HG03439 (cell line): ENCODE data around the gene PTK7.
"Not testable (repeated sequence)": the region's sequence is repeated elsewhere in the genome, so short reads cannot be mapped to it uniquely, and the experiment has no call there.

ENCODE experiments used
- ATAC-seq: cut with Tn5 transposase; IDR thresholded peaks from one replicate; pipeline ENCODE4 v1.9.1; 2021; ENCODE audit warnings: mild to moderate bottlenecking, moderate library complexity; ENCODE audit not compliant: unreplicated experiment

Gene PTK7

DNA sequence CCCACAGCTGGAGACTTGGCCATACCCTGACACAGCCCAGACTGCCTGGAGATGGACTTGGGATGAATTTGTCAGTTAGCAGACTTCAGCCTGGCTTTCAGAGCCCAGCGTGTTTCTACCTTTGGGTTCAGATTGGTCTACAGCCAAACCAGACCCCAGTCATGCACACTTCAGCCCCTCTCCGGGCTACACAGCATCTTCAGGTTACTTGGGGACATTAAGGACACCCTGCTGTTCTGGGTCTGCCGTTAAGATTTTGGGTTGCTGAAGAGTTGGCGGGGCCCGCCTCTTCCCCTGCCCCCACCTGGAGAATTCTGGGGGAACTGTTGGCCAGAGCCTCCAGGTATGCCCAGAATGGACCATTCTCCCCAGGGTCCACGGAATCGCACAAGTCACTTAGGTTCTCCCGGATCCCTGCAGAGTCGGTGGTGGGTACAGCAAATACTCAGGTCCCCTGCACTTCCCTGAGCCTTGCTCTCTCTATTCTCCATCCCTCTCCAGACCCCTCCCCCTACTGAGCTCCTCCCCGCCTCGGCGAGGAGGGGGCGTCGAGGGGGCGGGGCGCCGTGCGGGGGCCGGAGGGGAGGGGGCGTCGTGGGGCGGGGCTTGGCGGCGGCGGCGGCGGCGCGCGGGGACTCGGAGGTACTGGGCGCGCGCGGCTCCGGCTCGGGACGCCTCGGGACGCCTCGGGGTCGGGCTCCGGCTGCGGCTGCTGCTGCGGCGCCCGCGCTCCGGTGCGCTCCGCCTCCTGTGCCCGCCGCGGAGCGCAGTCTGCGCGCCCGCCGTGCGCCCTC lies at the start of gene PTK7:
TSS of gene PTK7 (plus strand) at position 645 of the 794 bp plus-strand sequence. CDS start 175 bp downstream, outside the sequence.
- no peak for ATAC-seq

DNA sequence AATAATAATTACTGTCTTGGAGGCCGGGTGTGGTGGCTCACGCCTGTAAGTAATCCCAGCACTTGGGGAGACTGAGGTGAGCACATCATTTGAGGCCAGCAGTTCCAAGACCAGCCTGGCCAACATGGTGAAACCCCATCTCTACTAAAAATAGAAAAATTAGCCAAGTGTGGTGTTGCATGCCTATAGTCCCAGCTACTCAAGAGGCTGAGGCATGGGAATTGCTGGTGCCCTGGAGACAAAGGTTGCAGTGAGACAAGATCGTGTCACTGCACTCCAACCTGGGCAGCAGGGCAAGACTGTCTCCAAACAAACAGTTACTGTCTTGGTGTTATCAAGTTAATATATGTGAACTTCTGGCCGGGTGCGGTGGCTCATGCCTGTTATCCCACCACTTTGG lies 49.7 kb upstream of the PTK7 start:
- no peak for ATAC-seq

DNA sequence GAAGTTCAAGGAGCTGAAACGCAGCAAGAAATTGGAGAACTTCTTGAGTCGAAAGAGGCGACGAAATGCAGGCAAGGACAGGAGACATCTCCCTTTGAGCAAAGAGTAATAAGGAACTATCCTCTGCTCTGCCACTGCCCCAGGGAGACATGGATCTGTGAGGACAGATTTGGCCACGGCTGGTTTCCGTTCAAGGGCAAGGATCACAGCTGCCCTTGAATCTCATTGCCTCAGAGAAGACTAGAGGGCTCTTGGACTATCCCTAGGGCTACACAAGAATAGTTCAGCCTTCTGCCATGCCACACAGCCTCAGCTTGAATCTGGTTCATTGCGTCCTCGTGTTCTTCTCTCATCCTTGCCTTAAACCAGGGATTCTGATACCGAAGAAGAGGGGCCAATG lies 47.0 kb upstream of the PTK7 start:
- no peak for ATAC-seq

DNA sequence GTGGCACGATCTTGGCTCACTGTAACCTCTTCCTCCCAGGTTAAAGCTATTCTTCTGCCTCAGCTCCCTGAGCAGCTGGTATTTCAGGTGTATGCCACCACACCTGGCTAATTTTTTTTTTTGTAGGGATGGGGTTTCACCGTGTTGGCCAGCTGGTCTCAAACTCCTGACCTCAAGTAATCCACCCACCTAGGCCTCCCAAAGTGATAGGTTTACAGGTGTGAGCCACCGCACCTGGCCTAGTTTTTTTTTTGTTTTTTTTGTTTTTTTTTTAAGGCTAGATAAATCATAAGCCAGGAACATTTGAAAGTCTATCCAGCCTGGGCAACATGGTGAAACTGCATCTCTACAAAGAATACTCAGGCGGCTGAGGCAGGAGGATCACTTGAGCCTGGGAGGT lies 43.8 kb upstream of the PTK7 start:
- no peak for ATAC-seq

DNA sequence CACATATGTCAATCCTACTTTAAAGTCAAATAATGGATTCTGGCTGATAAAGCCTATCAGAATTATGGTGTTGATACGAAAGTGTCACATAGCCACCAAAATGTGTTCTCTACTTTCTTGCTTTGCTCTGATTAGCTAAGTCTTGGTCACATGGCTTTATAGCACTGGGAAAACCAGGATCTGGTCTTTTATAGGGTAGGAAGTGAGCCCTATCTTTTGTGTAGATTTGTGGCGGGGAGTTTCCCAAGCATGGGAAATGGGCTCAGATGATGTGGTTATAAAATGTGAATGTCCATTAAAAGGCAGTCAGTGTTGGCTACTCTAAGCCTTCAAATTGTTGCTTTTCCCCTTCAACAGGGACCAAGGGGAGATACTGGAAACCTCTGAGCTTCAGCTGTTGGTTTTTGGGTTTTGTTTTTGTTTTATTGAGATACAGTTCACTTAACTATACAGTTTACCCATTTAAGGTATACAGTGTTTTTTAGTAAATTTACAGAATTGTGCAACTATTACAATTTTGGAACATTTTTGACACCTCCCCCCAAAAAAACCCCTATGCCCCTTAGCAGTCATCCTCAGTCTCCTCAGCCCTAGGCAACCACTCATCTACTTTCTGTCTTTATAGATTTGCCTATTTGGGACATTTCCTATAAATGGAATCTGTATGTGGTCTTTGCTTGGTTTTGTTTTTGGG lies 42.5 kb upstream of the PTK7 start:
- ATAC-seq: no peak

DNA sequence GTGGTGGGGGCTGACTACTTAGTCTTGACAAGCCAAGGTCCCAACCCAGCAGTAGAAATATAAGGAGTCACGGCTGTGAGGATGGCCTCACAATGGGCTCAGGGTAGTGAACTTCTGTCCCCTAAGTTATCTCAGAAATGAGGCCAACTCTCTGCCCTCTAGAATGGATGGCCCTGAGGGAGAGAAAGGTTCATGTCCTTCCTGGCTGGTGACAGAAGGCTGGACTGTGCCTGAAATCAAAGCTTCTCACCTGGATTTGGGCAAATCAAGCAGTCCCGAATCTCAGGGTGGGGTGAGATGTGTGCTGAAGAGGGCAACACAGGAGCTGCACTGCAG lies 42.0 kb upstream of the PTK7 start:
- no peak for ATAC-seq

DNA sequence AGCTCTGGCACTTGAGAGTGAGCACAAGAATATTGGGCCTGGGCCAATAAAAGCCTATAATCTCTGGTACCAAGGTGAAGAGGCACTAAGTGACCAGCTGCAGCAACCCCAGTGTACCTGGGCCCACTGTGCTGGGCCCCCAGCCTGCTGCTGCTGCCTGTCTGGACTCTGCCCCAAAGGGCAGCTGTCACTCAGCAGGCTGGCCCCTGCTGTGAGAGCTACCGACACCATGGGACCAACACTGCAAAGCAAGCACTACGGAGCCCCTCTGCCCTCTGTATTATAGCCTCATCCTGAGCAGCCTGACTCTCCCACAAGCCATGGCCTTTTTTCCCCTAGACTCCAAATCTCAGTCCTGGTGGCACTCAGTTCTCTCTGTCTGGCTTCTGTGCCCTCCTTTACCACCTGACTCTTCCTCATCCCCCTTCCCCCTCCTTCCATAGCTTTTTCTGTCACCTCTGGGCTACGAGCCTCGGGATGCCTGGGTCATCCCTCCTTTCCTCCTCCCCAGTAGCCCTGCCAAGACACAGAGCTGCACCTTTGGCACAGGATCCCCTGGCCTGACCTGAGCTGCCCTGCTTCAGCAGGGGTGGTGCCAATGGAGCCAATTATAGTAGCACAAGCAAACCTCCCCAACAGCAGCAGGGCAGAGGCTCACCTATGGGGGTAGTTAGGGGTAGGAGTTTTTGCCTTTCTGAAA lies 40.5 kb upstream of the PTK7 start:
- ATAC-seq: no peak

DNA sequence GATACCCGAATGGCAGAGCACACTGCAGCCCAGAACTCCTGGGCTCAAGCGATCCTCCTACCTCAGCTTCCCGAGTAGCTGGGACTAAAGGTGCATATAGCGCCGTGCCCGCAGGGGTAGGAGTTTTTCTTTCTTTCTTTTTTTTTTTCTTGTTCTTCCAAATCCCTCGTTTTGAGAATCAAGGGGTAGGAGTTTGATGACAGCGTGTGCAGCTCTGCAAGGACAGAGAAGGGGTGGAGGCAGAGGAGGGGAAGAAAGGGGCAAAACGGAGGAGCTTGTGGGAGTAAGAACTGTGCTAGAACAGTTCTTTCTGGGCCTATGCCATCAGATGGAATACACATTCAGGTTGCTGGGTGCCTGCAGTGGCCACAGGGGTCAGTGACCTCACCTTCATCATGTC lies 39.4 kb upstream of the PTK7 start:
- ATAC-seq: no peak

DNA sequence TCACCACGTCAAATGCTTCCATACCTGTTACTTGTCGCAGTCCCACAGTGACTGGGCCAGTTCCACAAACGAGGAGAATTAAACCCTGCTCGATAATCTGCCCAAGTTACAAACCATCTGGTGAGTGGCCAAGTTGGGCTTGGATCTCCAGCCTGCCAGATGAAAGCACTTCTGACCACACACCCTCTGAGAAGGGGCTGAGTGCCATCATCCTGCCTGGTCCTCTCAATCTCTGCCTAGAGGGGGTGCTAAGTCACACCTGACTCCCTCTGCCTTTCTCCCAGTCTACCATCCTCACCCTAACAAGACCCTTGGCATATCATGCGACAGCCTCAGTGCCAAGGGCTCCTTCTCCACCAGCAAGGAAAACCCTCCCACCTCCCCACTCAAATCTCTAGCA lies 38.9 kb upstream of the PTK7 start:
- no peak for ATAC-seq

DNA sequence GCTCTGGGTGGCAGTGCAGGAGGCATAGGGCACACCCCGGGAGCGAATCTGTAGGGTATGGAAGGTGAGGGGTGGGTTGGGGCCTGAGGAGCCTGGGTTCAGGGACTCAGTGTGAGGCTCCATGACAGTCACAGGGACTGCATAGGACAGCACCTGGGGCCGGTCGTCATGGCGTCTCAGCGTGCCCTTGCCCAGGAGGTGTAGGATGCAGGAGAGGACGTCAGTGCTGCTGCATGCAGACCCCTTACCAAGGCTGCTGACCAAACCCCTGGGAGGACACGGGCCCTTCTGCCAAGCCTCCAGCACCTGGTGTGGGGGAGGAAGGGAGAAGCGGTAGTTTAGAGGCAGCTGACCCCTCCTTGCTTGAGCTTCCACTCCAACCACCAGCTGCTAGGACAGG lies 38.4 kb upstream of the PTK7 start:
- no peak for ATAC-seq

DNA sequence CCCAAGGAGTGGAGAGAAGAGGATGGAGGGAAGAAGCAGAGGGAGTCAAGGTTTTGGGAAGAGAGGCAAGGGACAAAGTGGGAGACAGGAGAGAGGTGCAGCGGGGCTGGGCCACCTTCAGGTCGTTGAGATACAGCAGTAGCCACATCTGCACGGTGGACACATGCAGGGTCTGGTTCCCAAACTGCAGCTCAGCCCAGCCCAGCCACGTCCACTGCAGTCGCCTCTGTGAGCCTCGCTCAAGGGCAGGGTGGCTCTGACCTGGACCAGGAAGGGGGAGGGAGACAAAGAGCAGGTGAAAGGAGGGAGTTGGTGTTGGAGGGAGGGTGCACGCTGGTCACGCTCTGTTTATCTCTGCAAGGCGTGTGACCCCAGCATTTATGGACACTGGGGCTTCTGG lies 37.4 kb upstream of the PTK7 start:
- ATAC-seq: no peak

DNA sequence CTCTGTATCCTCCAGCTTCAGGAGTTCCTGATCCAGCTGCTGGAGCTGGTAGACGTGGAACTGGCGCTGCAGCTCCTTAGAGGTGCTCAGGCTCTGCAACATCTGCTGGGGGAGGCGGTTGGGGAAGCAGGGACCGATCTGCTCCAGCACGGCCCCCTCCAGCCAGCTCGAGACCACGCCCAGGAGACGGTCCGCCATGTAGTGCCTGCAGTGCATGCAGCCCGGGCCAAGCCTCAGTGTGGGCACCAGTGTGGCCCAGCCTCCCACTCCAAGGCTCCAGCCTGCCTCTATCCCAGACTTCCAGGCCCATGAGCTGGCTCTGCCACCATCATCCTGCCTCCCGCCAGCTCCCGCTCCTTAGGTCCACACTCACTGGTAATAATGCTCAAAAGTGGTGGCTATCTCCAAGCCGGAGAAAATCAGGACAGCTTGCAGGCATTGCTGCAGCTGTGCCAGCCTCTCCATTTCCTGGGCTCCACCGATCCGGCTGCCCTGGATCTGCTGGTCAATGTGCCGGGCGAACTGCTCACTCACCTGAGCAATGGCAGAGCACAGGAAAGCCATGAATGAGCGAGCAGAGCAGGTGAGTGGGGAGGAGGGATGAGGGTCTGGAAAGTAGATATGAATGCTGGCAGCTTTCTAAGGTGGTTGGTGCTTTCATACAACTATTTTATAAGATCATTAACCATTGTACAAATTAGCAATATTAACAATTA lies 35.4 kb upstream of the PTK7 start:
- ATAC-seq: no peak

DNA sequence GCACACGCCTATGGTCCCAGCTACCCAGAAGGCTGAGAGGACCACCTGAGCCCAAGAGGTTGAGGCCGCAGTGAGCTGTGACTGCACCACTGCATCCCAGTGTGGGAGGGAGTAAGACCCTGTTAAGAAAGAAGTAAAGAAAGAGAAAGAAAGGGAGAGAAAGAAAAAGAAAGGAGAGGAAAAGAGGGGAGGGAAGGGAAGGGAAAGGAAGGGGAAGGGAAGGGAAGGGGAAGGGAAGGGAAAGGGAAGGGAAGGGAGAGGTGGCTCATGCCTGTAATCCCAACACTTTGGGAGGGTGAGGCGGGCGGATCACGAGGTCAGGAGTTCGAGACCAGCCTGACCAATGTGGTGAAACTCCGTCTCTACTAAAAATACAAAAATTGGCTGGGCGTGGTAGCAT lies 34.6 kb upstream of the PTK7 start:
- not testable (repeated sequence) for ATAC-seq

DNA sequence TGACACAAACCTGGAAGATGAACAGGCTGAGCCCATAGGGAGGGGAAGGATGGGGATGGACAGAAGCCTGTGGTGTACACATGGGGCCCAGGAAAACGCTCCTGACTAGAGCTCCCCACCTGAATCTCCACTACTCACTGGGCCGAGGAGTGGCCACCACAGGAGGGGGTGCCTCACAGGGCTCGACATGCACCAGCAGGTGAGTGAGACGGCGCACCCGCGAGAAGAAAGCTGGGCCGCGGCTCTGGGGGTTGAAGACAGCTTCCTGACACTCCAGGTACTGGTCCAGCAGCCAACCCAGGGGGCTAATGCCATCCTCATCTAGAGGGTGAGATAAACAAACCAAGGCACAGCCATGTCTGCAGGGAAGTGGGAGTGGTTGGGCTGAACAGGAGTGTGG lies 32.8 kb upstream of the PTK7 start:
- no peak for ATAC-seq

DNA sequence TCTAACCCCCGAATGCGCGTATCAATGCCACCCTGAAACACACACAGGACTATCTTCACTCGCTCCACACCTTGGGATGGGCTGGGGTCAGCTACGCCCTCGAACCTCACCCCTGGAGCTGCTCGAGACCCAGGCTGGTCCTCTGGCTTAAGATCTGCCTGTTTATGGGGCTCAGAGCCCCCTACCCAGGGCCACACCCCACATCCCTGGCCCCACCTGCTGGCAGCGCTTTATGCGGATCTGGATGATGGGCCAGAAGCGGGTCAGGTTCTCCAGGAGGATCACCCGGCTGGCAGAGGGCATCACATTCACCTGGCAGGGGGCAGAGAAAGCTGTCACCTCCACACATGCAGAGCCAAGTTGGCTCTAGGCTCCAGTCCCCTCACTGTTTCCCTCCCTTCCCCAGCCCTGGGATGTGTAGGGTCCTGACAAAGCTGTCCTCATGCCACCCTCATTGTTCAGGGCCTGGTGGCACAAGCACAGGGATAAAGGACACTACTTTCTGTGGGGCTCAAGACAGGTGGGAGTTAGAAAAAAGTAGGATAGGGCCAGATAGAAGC lies 30.7 kb upstream of the PTK7 start:
- no peak for ATAC-seq

DNA sequence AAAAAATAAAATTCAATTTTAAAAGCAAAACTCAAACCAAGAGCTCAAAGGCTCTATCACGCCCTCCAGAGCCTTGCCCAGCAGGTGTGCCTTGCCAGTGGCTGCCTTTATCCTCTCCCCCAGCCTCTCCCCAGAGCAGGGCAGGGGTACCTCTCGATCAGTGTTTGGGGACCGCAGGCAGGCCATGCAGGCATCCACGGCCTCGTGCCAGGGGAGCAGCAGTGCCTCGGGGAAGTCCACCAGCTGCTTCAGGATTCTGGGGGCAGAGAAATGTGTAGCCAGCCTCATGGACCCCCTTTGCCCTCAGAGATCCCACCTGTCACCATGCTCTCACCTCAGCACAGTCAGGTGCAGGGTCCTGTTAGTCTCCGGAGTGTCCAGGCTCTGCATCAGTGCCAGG lies 28.1 kb upstream of the PTK7 start:
- no peak for ATAC-seq

DNA sequence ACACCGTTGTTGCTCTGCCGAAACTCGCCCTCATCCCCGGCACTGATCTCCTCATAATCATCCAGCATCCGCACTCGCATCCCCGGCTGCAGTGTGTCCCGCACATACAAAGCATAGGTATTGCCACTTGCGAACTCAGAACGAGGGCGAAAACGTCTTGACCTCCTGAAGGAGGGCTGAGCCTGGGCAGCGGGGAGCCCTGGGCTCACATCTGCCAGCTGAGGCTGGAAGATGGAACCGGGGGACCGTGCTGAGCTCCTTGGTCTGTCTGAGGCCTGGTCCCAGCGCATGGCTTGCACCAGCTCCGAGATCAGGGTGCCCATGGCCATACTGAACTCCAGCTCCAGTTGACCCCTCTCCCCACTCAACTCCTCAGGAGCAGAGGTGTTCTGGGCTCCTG lies 25.1 kb upstream of the PTK7 start:
- no peak for ATAC-seq

DNA sequence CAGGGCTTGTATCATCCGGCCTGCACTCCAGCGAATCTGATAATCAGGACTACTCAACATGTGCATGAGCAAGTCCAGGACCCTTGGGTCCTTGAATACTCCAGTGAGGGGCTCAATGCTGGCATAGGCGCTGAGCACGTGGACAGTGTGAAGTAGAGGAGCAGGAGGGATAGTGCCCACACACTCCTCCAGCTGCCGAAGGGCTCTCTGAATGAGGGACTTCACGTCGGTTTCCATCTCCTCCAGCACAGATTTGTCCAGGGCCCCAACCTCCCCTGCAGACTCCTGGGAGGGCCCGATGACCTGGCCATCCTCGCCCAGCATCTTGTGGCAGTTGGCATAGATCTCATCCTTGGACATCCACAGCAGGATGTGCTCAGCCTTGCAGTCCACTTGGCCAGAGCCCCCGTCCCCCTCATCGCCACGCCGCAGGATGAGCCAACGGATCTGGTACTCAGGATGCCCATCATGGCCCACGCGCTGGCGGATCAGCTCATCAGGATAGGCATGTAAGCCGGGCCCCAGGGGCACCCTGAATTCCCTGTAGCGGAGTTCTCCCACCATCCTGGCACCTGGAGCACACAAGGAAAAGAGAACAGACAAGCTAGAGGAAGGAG lies 23.8 kb upstream of the PTK7 start:
- no peak for ATAC-seq

DNA sequence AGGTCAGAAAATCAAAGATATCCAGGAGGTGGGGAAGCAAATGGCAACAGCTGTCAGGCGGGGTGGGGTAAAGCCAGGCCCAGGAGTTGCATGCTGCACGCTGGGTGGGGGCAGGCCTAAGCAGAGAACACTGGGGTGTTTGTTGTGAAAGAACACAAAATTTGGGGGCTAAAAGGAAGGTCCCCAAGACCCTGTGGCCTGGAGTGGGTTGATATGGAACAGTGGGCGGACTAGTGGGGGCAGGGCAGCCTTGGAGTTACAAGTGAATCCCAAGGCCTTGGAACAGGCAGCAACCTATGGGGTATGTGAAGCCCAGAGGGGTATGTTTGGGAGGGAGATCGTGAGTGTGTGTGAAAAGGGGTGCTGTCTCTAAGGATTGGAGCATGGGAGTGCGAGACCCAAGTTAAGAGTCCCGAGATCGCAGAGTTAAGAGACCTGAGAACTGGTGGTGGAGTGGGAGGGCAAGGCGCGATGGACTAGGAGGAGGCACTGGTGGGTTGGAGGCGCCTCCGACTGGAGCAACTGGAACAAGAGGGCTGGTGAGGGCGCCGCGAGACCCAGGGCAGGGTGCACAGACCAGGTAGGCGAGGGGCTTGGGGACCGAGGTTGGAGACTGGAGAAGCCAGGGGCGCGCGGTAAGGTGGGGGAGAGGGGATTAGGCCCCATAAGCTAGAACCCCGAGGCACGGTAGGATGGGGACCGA lies 23.1 kb upstream of the PTK7 start:
- peak; percentile 4 for ATAC-seq

DNA sequence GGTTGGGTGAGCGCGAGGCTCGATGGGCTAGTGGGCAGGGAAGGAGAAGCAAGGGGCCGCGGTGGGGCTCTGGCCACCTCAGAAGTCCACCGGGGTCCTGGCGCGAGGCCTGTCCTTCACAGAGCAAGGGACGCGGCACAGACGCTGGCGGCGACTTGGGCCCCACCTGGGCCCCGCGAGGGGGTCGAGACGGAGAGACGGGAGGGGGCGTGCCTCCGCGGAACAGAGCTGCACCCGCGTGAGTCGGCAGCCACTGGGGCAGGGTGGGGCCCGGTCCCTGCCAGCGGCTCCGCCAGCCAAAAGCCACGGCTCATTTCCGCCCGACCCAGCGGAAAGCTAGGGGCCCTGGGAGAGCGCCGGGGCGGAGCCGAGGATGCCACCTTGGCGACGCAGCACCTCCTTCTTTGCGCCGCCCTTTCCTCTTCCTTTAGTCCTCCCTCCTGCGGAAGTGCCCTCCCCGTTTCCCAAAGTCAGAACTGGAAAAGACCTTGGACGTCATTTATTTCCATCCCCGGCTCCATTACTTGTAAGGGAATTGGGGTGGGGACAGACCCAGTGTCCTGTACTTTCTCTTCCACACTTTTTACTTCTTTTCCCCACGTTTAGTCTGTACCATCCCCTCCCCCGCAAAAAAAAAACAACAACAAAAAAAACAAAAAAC lies 22.4 kb upstream of the PTK7 start, which contains the start of gene CUL7:
TSS of gene CUL7 (minus strand) at position 307 of the 661 bp plus-strand sequence. CDS start 1,063 bp downstream, outside the sequence.
- ATAC-seq: peak; percentile 78
